H9 (cell line): Measurements from ENCODE around the gene SEMA3F. TPM values are rescaled to one million over a fixed set of nuclear protein-coding genes. Genes with fewer than 3 reads are reported as not detected.

Experiments used
- DNase-seq: peaks from one replicate; pipeline ENCODE4 v3.0.0-alpha.2; 2017
- H2AFZ ChIP-seq: one replicate; pipeline ENCODE4 v1.6.1; 2013; ENCODE audit warnings: mild to moderate bottlenecking, low read length, control low read depth, moderate library complexity
- H2AK5ac ChIP-seq: 2 replicates; pipeline ENCODE4 v1.6.1; 2013; ENCODE audit warnings: low read length, control low read depth, mixed read lengths; ENCODE audit not compliant: insufficient read length
- H2BK120ac ChIP-seq: one replicate; pipeline ENCODE4 v1.6.1; 2013; ENCODE audit warnings: low read depth, mild to moderate bottlenecking, low read length, control low read depth, inconsistent platforms; ENCODE audit not compliant: poor library complexity, severe bottlenecking
- H2BK12ac ChIP-seq: 2 replicates; pipeline ENCODE4 v1.6.1; 2013; ENCODE audit warnings: low read length, control low read depth, mixed read lengths, low read depth; ENCODE audit not compliant: insufficient read length
- H2BK15ac ChIP-seq: 2 replicates; pipeline ENCODE4 v1.6.1; 2013; ENCODE audit warnings: low read depth, low read length, control low read depth
- H2BK20ac ChIP-seq: one replicate; pipeline ENCODE4 v1.6.1; 2013; ENCODE audit warnings: low read depth, mild to moderate bottlenecking, low read length, control low read depth, inconsistent platforms; ENCODE audit not compliant: poor library complexity, severe bottlenecking
- H2BK5ac ChIP-seq: 2 replicates; pipeline ENCODE4 v1.6.1; 2013; ENCODE audit warnings: low read length, control low read depth, mixed read lengths; ENCODE audit not compliant: insufficient read length
- H3K14ac ChIP-seq: 2 replicates; pipeline ENCODE4 v1.6.1; 2013; ENCODE audit warnings: low read length, control low read depth; ENCODE audit not compliant: insufficient read depth
- H3K18ac ChIP-seq: 2 replicates; pipeline ENCODE4 v1.6.1; 2013; ENCODE audit warnings: low read depth, mild to moderate bottlenecking, mixed read lengths, low read length, control low read depth; ENCODE audit not compliant: insufficient read length
- H3K23ac ChIP-seq: 2 replicates; pipeline ENCODE4 v1.6.1; 2013; ENCODE audit warnings: low read length, control low read depth, mixed read lengths, low read depth; ENCODE audit not compliant: insufficient read length
- H3K23me2 ChIP-seq: 2 replicates; pipeline ENCODE4 v1.6.1; 2013; ENCODE audit warnings: low read depth, mild to moderate bottlenecking, mixed read lengths, low read length, control low read depth; ENCODE audit not compliant: insufficient read length, poor library complexity, severe bottlenecking
- H3K27ac ChIP-seq: 2 replicates; pipeline ENCODE4 v1.5.1; 2013; ENCODE audit warnings: low read length, control low read depth, mixed read lengths, low read depth; ENCODE audit not compliant: insufficient read length
- H3K27me3 ChIP-seq: 2 replicates; pipeline ENCODE4 v1.6.1; 2013; ENCODE audit warnings: low read length, control low read depth, inconsistent platforms; ENCODE audit not compliant: insufficient read depth
- H3K4ac ChIP-seq: 2 replicates; pipeline ENCODE4 v1.6.1; 2013; ENCODE audit warnings: low read depth, mild to moderate bottlenecking, control low read depth, inconsistent platforms, low read length, moderate library complexity
- H3K4me1 ChIP-seq: 2 replicates; pipeline ENCODE4 v1.6.1; 2013; ENCODE audit warnings: low read length, control low read depth, inconsistent platforms; ENCODE audit not compliant: insufficient read depth
- H3K4me2 ChIP-seq: 2 replicates; pipeline ENCODE4 v1.6.1; 2013; ENCODE audit warnings: low read length, control low read depth, mixed read lengths; ENCODE audit not compliant: insufficient read length, insufficient read depth
- H3K56ac ChIP-seq: 2 replicates; pipeline ENCODE4 v1.6.1; 2013; ENCODE audit warnings: low read depth, mild to moderate bottlenecking, mixed read lengths, low read length, control low read depth; ENCODE audit not compliant: insufficient read length
- H3K79me1 ChIP-seq: 2 replicates; pipeline ENCODE4 v1.6.1; 2013; ENCODE audit warnings: low read depth, mild to moderate bottlenecking, moderate library complexity, low read length, control low read depth, inconsistent platforms; ENCODE audit not compliant: insufficient read depth, poor library complexity, severe bottlenecking
- H3K79me2 ChIP-seq: 2 replicates; pipeline ENCODE4 v1.6.1; 2013; ENCODE audit warnings: low read length, control low read depth, inconsistent platforms; ENCODE audit not compliant: insufficient read depth
- H3K9ac ChIP-seq: 2 replicates; pipeline ENCODE4 v1.6.1; 2013; ENCODE audit warnings: low read length, control low read depth, mixed read lengths; ENCODE audit not compliant: insufficient read length; ENCODE audit errors: extremely low read depth
- H3K9me3 ChIP-seq: one replicate; pipeline ENCODE4 v1.6.1; 2013; ENCODE audit warnings: low read depth, low read length, inconsistent platforms; ENCODE audit not compliant: control insufficient read depth
- H3T11ph ChIP-seq: one replicate; pipeline ENCODE4 v1.6.1; 2013; ENCODE audit warnings: mild to moderate bottlenecking, low read length, control low read depth, inconsistent platforms
- H4K20me1 ChIP-seq: one replicate; pipeline ENCODE4 v1.6.1; 2013; ENCODE audit not compliant: control insufficient read depth, insufficient read length, insufficient read depth
- H4K5ac ChIP-seq: 2 replicates; pipeline ENCODE4 v1.6.1; 2013; ENCODE audit warnings: low read depth, mild to moderate bottlenecking, mixed read lengths, low read length, control low read depth; ENCODE audit not compliant: insufficient read length
- H4K8ac ChIP-seq: replicated peaks from 2 replicates; pipeline ENCODE4 v1.6.1; 2013; ENCODE audit warnings: low read length, control low read depth, mixed read lengths, low read depth; ENCODE audit not compliant: insufficient read length
- H4K91ac ChIP-seq: 2 replicates; pipeline ENCODE4 v1.6.1; 2013; ENCODE audit warnings: low read depth, mild to moderate bottlenecking, moderate library complexity, mixed read lengths, low read length, control low read depth; ENCODE audit not compliant: insufficient read length
- H3K27ac Mint-ChIP-seq, 3 experiments: 2 replicates in 2 of 3; 3 replicates in 1 of 3; pipeline ENCODE4 v1.8.0; 2020 to 2021; ENCODE audit warnings: mixed read lengths in 3 of 3, mild to moderate bottlenecking in 1 of 3, moderate library complexity in 1 of 3
- H3K27me3 Mint-ChIP-seq: 2 replicates; pipeline ENCODE4 v1.8.0; 2021; ENCODE audit warnings: low read depth, mild to moderate bottlenecking, moderate library complexity, mixed read lengths
- H3K36me3 Mint-ChIP-seq, 3 experiments: 2 replicates in 2 of 3; 3 replicates in 1 of 3; pipeline ENCODE4 v1.8.0; 2020 to 2021; ENCODE audit warnings: low read depth in 3 of 3, mixed read lengths in 3 of 3; ENCODE audit not compliant: insufficient read depth in 1 of 3
- H3K4me1 Mint-ChIP-seq, 2 experiments: 2 replicates each; pipeline ENCODE4 v1.8.0; 2020; ENCODE audit warnings: mixed read lengths in 2 of 2
- H3K4me3 Mint-ChIP-seq, 2 experiments: 2 replicates in 1 of 2; 3 replicates in 1 of 2; pipeline ENCODE4 v1.8.0; 2020 to 2021; ENCODE audit warnings: mild to moderate bottlenecking in 2 of 2, mixed read lengths in 2 of 2, moderate library complexity in 1 of 2
- H3K9me3 Mint-ChIP-seq, 2 experiments: 2 replicates in 1 of 2; 3 replicates in 1 of 2; pipeline ENCODE4 v1.8.0; 2020; ENCODE audit warnings: mild to moderate bottlenecking in 2 of 2, mixed read lengths in 2 of 2, moderate library complexity in 1 of 2
- WGBS: extraction: QIAGEN DNeasy Blood & Tissue Kit; methylation state at CpG from one replicate; pipeline ENCODE4 v1.1.7; 2013; ENCODE audit warnings: missing lambda C conversion rate, low lambda C conversion rate, mixed read lengths; ENCODE audit not compliant: insufficient read length; ENCODE audit errors: extremely low coverage; 5-methylcytosine and 5-hydroxymethylcytosine counted together
- microRNA-seq: library from miRNA; unstranded; fragments of <30 nt; microRNA quantifications from one replicate; pipeline ENCODE4, GENCODE V29; 2020; ENCODE audit warnings: borderline microRNAs expressed
- total RNA-seq: library from RNA; stranded (reverse); gene quantifications from 2 replicates; pipeline ENCODE4 v1.2.1, GENCODE V29; 2021
- TF ChIP-seq, protein P1 (sequence below): fragments of 200-600 bp; sonication (generic); conservative IDR thresholded peaks from 3 replicates; pipeline ENCODE4 v1.8.0; 2021; ENCODE audit warnings: antibody characterized with exemption, mild to moderate bottlenecking

SEMA3F gene
- total RNA-seq, 1 experiment from 2014 or later, result 14.3 TPM

DNA sequence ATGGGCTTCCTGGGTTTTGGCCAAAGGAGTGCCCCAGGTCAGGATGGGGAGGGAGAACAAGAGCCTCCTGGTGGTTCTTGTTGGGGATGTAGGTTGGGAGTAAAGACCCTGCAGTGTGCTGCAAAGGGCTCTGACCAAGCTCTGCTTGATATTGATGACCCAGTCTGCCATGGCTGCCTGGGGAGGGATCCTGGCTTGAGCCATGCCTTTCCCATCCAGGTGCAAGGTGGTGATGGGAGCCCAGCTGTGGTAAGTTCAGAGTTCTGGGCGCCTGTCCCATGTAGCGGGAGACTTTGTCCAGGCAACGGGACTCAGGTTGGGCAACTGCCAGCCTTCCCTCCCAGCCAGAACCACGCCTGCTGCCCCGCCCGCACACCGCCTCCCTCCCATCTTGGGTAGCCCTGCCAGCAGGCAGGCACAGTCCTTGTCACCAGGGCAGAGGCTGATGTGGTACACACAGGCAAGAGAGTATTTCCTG is 83.5 kb downstream of the SEMA3F start:
- Mint-ChIP-seq H3K9me3 (no peaks in the 10 kb centered on the region), H3K27me3 (no peaks in the 10 kb centered on the region), H3K36me3 (peaks cover 6 to 11% (median 10%) of the 10 kb centered on the region in 3 experiments; a peak in 4 of 7 replicates), H3K27ac (peak overlapping the region in 2 of 3 experiments; percentile 58 to 74; a peak in 4 of 7 replicates), H3K4me1 (peaks cover 60 to 68% of the 10 kb centered on the region in 2 experiments), H3K4me3 (peak overlapping the region; percentile 96 to 99; a peak in 4 of 5 replicates)
- H3K79me1 ChIP-seq, result peaks cover 11% of the 10 kb centered on the region
- peaks cover 30% of the 10 kb centered on the region; the same call in 1 of the 2 replicates for H3K79me2 ChIP-seq
- H3K23me2 ChIP-seq, result peaks cover 17% of the 10 kb centered on the region
- H2AFZ ChIP-seq, result no peak overlapping the region
- H2BK12ac ChIP-seq, result no peak overlapping the region
- H2BK20ac ChIP-seq, result no peak overlapping the region
- TF ChIP-seq, protein P1, sequence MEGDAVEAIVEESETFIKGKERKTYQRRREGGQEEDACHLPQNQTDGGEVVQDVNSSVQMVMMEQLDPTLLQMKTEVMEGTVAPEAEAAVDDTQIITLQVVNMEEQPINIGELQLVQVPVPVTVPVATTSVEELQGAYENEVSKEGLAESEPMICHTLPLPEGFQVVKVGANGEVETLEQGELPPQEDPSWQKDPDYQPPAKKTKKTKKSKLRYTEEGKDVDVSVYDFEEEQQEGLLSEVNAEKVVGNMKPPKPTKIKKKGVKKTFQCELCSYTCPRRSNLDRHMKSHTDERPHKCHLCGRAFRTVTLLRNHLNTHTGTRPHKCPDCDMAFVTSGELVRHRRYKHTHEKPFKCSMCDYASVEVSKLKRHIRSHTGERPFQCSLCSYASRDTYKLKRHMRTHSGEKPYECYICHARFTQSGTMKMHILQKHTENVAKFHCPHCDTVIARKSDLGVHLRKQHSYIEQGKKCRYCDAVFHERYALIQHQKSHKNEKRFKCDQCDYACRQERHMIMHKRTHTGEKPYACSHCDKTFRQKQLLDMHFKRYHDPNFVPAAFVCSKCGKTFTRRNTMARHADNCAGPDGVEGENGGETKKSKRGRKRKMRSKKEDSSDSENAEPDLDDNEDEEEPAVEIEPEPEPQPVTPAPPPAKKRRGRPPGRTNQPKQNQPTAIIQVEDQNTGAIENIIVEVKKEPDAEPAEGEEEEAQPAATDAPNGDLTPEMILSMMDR, result peak; percentile 32; the same call in 2 of the 3 replicates
- no peak overlapping the region for H2AK5ac ChIP-seq
- no peak overlapping the region for H3K14ac ChIP-seq
- peak overlapping the region; percentile 91 for H3K4me2 ChIP-seq
- H3K27me3 ChIP-seq, result no peaks in the 10 kb centered on the region
- no peak overlapping the region for H2BK15ac ChIP-seq
- no peaks in the 10 kb centered on the region for H3K9me3 ChIP-seq
- no peak overlapping the region for H3K56ac ChIP-seq
- H2BK120ac ChIP-seq, result no peak overlapping the region
- H3T11ph ChIP-seq, result no peak overlapping the region
- no peaks in the 10 kb centered on the region for H4K20me1 ChIP-seq
- H3K9ac ChIP-seq, result no peak overlapping the region
- no peak for DNase-seq
- H2BK5ac ChIP-seq, result no peak overlapping the region
- H4K5ac ChIP-seq, result no peak overlapping the region
- no peak overlapping the region for H4K91ac ChIP-seq
- no peak overlapping the region for H3K18ac ChIP-seq
- WGBS, result no CpG with 5 or more reads among the region's 7 CpGs
- no peak overlapping the region for H3K27ac ChIP-seq
- H3K4ac ChIP-seq, result no peak overlapping the region
- H3K23ac ChIP-seq, result no peak overlapping the region
- peaks cover 15% of the 10 kb centered on the region; the same call in 1 of the 2 replicates for H3K4me1 ChIP-seq
- no peak overlapping the region for H4K8ac ChIP-seq

Small RNAs within 50 kb of the gene (microRNA-seq; reads per million reads assigned to microRNA genes)
- not detected for gene MIR566
- gene MIR5787, result not detected

Other genes with a start within 250 kb of the SEMA3F start
- 10.0 and 10.9 TPM in 2 replicates for gene MON1A, start 225.5 kb upstream of the SEMA3F start, total RNA-seq
- 81.4 and 90.7 TPM in 2 replicates for gene RBM6, start 215.2 kb upstream of the SEMA3F start, total RNA-seq
- gene RBM5, start 66.4 kb upstream of the SEMA3F start, total RNA-seq, result 110 and 123 TPM in 2 replicates
- 0.18 TPM in 1 of 2 replicates, not detected in the other for gene GNAT1, start 36.3 kb downstream of the SEMA3F start, total RNA-seq
- gene SLC38A3, start 49.9 kb downstream of the SEMA3F start, total RNA-seq, result 1.4 and 3.2 TPM in 2 replicates
- 210 and 218 TPM in 2 replicates for gene GNAI2, start 80.9 kb downstream of the SEMA3F start, total RNA-seq
- gene SEMA3B, start 113.8 kb downstream of the SEMA3F start, total RNA-seq, result 4.4 and 6.4 TPM in 2 replicates
- 0.24 and 0.50 TPM in 2 replicates for gene LSMEM2, start 123.8 kb downstream of the SEMA3F start, total RNA-seq
- 107 and 109 TPM in 2 replicates for gene IFRD2, start 137.1 kb downstream of the SEMA3F start, total RNA-seq
- 2.3 and 3.1 TPM in 2 replicates for gene HYAL3, start 144.1 kb downstream of the SEMA3F start, total RNA-seq
- gene NAA80, start 144.1 kb downstream of the SEMA3F start, total RNA-seq, result 4.9 and 6.0 TPM in 2 replicates
- 2.0 and 2.2 TPM in 2 replicates for gene HYAL1, start 148.2 kb downstream of the SEMA3F start, total RNA-seq
- 51.9 and 57.6 TPM in 2 replicates for gene HYAL2, start 167.4 kb downstream of the SEMA3F start, total RNA-seq
- gene TUSC2, start 172.9 kb downstream of the SEMA3F start, total RNA-seq, result 33.5 and 35.5 TPM in 2 replicates
- 15.1 and 15.8 TPM in 2 replicates for gene RASSF1, start 185.5 kb downstream of the SEMA3F start, total RNA-seq
- gene ZMYND10, start 190.4 kb downstream of the SEMA3F start, total RNA-seq, result 0.61 and 1.4 TPM in 2 replicates
- gene NPRL2, start 195.5 kb downstream of the SEMA3F start, total RNA-seq, result 23.0 and 23.4 TPM in 2 replicates
- 16.8 and 19.0 TPM in 2 replicates for gene CYB561D2, start 195.5 kb downstream of the SEMA3F start, total RNA-seq
- gene TMEM115, start 204.2 kb downstream of the SEMA3F start, total RNA-seq, result 32.3 and 34.0 TPM in 2 replicates